Retinal pigment epithelial cell (primary cell): ENCODE measurements around the gene LIN9.

Experiments
- DNase-seq: peaks from one replicate; pipeline ENCODE4 v3.0.0-alpha.2; 2010; ENCODE audit warnings: low read depth
- H3K4me3 ChIP-seq: 2 replicates; pipeline ENCODE4 v1.5.1; 2011; ENCODE audit warnings: mild to moderate bottlenecking, low read length, control low read depth, moderate library complexity
- TF ChIP-seq, protein P1 (sequence below): conservative IDR thresholded peaks from 2 replicates; pipeline ENCODE4 v1.5.1; 2011; ENCODE audit warnings: low read depth, low read length, control low read depth, inconsistent platforms

LIN9 gene

GRCh38 chr1:226226601-226227000 lies 82.4 kb downstream of the LIN9 start:
- no peak for DNase-seq
- TF ChIP-seq, protein P1, sequence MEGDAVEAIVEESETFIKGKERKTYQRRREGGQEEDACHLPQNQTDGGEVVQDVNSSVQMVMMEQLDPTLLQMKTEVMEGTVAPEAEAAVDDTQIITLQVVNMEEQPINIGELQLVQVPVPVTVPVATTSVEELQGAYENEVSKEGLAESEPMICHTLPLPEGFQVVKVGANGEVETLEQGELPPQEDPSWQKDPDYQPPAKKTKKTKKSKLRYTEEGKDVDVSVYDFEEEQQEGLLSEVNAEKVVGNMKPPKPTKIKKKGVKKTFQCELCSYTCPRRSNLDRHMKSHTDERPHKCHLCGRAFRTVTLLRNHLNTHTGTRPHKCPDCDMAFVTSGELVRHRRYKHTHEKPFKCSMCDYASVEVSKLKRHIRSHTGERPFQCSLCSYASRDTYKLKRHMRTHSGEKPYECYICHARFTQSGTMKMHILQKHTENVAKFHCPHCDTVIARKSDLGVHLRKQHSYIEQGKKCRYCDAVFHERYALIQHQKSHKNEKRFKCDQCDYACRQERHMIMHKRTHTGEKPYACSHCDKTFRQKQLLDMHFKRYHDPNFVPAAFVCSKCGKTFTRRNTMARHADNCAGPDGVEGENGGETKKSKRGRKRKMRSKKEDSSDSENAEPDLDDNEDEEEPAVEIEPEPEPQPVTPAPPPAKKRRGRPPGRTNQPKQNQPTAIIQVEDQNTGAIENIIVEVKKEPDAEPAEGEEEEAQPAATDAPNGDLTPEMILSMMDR = no peak
- H3K4me3 ChIP-seq = no peak overlapping the region

DNA sequence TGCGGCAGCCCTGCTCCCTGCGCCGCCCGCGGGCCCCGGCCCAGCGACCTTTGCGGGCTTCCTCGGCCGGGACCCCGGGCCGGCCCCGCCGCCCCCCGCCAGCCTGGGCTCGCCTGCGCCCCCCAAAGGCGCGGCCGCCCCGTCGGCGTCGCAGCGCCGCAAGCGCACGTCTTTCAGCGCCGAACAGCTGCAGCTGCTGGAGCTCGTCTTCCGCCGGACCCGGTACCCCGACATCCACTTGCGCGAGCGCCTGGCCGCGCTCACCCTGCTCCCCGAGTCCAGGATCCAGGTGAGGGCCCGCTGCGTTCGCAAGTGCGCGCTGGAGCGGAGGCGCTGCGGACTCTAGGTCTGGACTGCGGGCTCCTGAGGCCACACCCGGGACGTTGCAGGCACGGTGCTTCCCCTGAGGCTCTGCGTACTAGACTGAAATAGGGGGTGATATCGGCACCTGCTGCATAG lies 85.1 kb downstream of the LIN9 start:
- peak overlapping the region; percentile 47 for H3K4me3 ChIP-seq
- no peak for DNase-seq
- TF ChIP-seq, protein P1 = no peak

GRCh38 chr1:226223157-226223785 lies 85.7 kb downstream of the LIN9 start, which contains the start of gene MIXL1:
Gene MIXL1 (plus strand): TSS chr1:226223664. CDS start chr1:226223682, 18 bp downstream.
- TF ChIP-seq, protein P1 = no peak
- no peak for DNase-seq
- H3K4me3 ChIP-seq = peak within 1 kb of the TSS; percentile 51

GRCh38 chr1:226222686-226223085 lies 86.3 kb downstream of the LIN9 start:
- DNase-seq = no peak
- H3K4me3 ChIP-seq = no peak overlapping the region
- TF ChIP-seq, protein P1 = no peak

DNA sequence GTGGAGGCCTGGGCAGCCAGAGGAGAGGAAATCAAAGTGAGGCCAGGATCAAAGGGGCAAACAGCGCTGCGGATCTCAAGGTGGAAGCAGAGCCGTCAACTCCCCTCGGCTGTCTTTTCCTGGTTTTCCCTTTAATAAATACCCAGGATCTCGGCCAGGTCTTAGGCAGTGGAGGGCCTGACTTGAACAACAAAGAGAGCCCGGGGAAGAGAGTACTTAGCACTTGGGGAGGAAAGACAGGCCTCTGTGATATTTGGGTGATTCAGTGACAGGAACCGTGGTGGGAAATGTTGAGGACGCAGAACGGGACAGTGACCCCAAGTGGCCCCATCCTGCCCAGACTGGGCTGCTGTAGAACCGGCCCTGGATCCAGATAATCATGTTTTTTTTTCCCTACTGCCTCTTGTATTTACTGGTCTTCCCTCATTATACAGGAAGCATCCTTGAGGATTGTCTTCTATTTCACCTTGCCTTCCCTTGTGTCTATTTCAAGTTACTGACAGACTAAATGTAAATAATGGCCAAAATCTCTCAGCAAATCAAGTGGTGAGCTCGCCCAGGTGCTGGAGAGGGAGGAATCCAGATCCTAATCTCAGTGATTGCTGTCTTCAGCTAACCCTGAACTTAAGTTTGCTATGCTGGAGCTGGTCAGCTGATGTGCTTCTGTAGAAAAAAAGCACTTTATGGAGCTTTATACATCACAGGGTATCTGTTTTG lies 88.3 kb downstream of the LIN9 start:
- no peak for DNase-seq
- TF ChIP-seq, protein P1 = no peak
- H3K4me3 ChIP-seq = no peak overlapping the region

- H3K4me3 ChIP-seq = no peak overlapping the region
- no peak for DNase-seq
- TF ChIP-seq, protein P1 = no peak
Measured at GRCh38 chr1:226217273-226217672, 91.7 kb downstream of the LIN9 start.

DNA sequence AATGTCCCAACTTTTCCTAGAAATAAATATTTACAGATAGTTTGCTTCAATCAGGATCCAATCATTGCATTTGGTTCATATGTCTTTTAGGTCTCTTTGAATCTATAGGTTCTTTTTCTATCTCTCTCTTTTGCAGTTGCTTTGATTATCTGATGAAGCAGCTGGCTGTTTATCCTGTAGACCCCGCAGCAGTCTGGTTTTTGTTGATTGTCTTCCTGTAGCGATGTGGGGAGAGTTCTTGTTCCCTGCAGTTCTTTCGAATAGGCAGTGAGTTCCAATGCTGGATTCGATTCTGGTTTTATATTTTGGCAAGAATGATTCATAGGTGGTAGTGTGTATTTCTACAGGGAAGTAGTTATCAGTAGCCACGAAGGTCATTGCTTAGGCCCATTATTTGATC lies 92.9 kb downstream of the LIN9 start:
- DNase-seq = no peak
- H3K4me3 ChIP-seq = no peak overlapping the region
- TF ChIP-seq, protein P1 = no peak
